RKO (cell line): Measurements from ENCODE around the gene PPP2R5C.

Experiments used
- DNase-seq: peaks from one replicate; pipeline ENCODE4 v3.0.0-alpha.2; 2016; ENCODE audit warnings: low spot score

PPP2R5C gene

DNA sequence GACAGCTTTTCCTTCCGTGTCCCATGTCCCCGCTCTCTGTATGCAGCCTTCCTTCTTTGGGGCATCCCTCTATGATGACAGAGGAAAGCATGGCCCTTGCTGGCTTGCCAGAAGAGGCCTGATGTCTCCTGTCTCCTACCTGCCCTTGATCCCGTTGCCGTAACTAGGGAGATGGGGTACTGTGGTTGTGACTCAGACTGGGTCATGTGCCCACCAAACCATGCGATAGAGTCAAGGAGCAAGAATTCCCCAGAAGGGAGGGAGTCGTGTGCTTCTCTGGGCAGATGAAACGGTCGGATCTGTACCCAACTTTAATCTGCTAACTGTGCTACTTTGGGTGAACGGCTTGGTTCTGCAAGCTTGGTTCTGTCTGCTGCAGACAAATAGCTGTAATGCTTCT, 103.8 kb downstream of the PPP2R5C start:
- DNase-seq, result no peak

DNA sequence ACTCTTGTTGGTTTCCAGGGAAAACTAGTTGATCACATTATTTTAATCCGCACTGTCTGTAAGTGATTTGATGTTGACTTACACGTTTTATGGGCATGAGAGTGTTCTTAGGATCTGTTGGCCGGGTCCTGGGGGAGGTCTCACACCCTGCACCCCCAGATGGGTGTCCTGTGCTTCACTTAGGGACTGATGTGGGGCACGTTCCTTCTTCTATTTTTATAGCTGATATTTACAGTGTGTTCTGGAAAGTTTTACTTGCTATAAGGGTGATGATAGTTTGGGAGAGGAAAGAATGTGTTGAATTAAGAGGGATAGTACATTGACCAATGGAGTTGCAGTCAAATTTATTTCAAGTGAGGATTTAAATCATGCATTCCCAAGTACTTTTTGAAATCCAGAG, 106.3 kb downstream of the PPP2R5C start:
- DNase-seq, result no peak

DNA sequence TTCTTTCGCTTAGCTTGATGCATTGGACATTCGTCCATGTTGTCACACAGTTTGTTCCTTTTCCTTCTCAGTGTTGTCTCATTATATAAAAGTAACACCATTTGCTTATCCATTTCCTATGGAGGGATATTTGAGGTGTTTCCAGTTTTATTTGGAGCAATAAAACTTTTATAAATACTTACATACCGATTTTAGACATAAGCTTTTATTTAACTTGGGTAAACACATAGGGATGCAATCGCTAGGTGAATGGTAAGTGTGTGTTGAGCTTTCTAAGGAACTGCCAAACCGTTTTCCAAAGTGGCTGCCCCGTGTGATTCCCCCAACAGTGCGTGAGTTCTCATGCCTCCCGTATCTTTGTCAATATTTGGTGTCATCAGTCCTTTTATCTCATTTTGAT, 107.7 kb downstream of the PPP2R5C start:
- no peak for DNase-seq

DNA sequence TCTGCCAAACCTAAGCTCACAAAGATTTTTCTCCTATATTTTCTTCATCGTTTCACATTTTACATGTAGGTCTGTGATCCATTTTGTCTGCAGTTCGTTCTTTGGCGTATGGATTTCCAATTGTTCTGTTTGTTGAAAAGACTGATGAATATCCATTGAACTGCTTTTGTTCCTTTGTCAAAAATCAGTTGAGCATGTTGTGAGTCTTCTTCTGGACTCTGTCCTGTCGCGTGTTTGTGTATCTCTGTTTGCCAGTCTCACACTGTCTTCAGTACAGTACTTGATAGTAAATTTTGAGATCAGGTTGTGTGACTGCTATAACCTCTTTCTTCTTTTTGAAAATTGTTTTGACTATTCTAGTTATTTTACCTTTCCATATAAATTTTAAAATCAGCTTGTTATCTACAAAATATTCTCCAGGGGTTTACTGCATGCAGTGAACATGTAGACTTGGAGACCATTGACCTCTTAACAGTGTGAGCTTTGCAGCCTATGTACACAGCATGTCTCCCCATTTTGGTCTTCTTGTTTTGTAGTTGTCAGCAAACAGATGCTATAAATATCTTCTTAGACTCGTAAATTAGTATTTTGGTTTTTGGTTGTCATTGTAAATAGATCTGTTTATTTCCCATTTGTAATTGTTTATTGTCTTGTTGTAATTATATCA, 108.9 kb downstream of the PPP2R5C start:
- no peak for DNase-seq

GRCh38 chr14:101872346-101872745, 110.8 kb downstream of the PPP2R5C start:
- DNase-seq, result no peak

GRCh38 chr14:101873076-101873825, 111.7 kb downstream of the PPP2R5C start:
- DNase-seq, result no peak

DNA sequence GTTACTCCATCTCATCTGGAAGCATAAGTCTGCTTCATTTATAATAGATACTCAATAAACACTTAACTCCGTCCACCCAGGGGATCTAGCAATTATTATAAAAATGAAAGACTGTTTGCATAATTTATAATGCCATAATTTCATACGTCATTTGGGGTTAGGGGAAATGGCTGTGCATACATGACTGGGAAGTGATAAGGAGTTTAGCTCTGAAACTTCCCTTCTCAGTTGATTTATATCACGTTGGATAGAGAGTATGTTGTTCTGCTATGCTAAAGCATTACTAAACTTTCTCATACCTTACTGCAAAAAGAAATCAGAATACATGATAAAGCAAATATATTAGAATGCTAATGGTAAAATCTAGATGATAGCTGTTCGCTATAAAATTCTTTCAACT, 112.5 kb downstream of the PPP2R5C start:
- no peak for DNase-seq

DNA sequence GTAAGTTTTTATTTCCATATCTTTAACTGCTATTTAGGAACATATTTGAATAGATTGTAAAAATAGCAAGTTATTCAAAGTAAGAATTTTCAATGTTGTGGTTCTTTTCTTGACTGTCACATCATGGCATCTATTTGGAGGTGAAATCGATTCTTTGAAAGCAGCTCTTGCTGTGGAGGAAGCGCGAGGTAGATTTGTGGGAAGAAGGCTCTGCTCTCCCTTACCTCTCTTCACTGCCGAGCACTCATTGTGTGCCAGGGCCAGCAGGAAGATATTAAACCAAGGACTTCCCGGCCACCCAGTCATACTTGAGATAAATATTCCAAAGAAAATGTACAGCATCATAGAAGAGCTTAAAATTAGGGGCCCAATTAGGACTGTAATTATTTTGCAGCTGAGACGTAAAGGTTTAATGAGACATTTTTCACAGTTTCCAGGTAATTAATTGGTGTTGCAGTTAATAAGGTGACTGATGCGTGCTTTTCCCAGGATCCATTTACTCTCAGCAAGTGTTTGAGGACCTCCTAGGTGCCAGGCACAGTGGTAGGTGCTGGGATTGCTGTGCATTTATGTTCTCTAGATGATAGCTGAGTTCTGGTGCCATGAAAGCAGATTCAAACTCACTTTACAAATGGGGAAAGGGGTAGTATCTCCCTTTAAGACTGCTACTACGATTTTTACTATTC, 113.7 kb downstream of the PPP2R5C start:
- no peak for DNase-seq

GRCh38 chr14:101875727-101876554, 114.4 kb downstream of the PPP2R5C start:
- no peak for DNase-seq

DNA sequence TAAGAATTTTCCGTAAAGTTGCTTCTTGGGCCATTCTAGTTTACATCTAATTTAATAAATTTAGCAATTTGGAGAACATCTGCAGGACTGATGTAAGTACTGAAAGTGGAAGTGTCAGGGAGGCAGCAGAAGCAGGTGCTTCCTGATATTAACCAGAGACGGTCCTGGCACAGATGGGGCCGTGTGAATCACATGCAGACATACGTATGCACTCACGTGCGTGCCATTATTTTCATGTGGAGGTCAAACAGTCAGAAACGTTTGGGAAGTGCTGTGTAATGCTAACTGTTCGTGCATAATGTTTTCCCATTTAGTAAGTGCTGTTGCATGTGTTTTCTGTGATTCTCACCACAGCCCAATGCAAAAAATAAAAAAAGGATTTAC, 115.0 kb downstream of the PPP2R5C start:
- DNase-seq, result no peak

DNA sequence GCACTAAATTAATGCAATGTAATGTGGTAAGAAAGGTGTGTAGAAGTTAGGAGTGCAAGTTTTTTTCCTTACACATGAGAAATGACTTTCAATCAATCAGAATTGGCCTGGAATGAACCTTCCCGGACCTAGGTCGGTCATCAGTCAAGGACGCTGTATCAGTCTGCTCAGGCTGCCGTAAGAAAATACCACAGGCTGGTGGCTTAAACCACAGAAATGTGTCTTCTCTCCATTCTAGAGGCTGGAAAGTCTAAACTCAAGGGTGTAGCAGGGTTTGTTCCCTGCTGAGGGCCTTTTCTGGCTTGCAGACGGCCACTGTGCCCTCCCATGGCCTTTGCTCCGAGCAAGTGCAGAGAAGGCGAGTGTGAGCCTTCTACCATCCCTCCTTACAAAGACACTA, 116.3 kb downstream of the PPP2R5C start:
- DNase-seq, result no peak

- DNase-seq, result no peak
Observed at GRCh38 chr14:101878211-101878821, 116.8 kb downstream of the PPP2R5C start.

GRCh38 chr14:101878822-101879528, 117.5 kb downstream of the PPP2R5C start:
- no peak for DNase-seq

- DNase-seq, result no peak
Observed at GRCh38 chr14:101879529-101880336, 118.2 kb downstream of the PPP2R5C start.

DNA sequence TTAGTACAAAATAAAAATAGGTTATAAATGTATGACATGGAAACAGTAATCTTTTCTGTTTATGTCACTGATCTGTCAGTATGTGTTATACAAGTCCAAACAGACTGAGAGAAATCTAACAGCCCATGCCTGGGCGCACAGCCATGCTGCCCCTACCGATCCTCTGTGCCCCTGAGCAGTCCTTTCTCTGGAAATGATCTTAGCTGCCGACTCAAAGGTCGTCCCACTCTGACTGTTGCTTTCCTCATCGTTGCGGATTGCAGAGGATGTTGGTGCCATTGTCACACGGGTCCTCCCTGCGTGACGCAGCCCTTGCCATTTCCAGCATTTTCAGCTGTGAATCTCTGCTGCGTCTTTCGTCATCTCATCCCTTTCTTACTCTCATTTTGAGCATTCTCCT, 119.9 kb downstream of the PPP2R5C start:
- no peak for DNase-seq

GRCh38 chr14:101882141-101882935, 120.8 kb downstream of the PPP2R5C start:
- no peak for DNase-seq

DNA sequence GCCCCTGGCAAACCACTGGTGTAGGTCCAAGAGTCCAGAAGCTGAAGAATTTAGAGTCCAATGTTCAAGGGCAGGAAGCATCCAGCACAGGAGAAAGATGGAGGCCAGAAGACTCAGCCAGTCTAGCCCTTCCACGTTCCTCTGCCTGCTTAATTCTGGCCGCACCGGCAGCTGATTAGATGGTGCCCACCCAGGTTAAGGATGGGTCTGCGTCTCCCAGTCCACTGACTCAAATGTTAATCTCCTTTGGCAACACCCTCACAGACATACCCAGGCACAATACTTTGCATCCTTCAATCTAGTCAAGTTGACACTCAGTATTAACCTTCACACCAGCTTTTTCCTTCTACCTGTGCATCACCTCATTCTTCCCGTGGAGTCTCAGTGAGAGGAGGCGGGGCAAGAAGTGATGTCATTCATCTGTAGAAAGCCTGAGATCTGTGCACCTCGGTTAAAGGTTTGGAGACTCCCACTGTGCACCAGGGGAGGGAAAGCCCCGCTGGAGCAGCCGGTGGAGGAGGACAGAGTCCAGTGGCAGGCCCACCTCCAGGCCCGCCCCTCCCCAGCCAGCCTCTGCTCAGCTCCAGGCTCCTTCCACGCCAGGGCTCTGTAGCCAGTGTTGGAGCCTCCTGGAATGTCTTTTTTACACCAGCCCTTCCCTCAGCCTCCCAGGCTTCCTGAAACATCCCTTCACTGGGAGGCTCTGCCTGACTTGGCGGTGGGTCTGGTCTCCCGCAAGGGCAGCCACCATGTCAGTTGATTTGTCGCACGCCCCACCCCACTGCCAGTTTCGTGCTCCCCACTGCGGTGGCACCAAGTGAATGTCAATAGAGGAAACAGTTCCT, 122.8 kb downstream of the PPP2R5C start:
- DNase-seq, result no peak

DNA sequence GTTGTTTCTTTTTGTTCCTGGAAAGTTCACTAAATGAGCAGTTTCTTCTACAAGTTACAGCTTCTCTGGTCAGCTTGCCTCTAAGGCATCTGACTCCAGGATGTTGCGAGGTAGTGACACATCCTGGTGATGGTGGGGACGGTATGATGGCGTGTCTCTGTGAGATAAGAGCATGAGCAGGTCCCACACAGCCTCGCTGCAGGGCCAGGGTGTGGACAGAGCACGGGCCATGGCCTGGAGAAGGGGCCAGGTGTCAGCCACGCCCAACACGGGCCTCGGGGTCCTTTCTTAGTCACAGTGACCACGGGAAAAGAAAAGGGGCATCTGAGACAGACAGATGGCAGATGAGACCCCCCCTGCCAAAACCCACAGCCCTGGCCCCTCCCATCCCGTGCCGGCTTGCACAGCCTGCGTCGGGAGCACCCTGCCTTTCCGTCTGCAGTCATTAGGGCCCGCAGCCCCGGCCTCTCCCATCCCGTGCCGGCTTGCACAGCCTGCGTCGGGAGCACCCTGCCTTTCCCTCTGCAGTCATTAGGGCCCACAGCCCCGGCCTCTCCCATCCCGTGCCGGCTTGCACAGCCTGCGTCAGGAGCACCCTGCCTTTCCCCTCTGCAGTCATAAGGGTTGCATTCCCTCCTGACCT, 123.5 kb downstream of the PPP2R5C start:
- DNase-seq, result no peak
